Fibroblast of skin of scalp (primary cell): ENCODE measurements around the gene SH2D3C.

Experiments used
- DNase-seq: peaks from one replicate; pipeline ENCODE4 v3.0.0-alpha.2; 2013

SH2D3C gene

DNA sequence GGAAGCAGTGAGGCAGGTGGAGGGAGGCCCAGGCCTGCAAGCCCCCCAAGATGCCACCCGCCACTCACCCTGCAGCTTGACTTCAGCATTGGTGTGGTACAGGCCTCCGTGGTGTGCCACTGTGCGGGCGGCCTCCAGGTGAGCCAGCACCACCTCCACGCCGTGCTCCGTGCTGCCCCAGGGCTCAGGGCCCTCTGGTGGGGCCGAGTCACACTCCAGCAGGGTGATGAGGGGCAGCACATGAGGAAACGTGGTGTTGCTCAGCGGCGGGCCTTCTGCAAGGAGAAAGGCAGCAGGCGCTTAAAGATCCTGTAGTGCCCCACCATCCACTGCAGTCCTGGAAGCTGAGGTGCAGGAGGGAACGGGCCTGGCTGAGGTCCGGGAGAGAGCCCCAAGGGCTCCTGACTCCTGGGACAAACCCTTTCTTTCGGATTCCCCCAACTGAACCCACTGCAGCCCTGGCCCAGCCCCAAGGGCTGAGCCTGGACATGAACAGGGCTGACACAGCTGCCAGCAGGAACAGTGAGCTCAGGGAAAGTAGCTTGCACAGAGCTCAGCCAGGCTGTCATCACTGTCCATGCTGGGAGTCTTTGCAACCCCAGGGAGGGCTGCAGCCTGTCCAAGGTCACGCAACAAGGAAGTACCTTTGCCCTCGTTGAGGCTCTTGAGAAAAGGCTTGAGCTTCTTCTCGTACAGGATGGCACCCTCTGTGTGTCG is 38.7 kb downstream of the SH2D3C start:
- no peak for DNase-seq

DNA sequence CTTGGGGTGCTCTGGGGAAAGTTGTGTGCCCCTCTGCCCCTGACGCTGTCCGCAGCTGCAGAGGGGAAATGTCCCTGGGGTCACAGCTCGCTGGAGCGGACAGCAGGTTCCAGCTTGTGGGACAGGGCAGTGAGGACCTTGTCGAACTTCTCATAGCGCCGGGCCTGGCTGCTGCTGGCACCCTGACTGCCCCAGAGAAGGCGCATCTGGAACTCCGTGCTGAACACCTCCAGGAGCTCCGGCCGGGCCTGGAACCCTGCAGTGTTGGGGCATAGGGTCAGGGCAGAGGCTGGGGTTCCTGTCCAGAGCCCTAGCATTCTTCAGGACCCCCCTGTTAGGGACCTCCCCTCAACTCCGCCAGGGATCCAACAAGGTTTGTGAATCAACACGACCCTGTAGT is 39.8 kb downstream of the SH2D3C start:
- DNase-seq = no peak

DNA sequence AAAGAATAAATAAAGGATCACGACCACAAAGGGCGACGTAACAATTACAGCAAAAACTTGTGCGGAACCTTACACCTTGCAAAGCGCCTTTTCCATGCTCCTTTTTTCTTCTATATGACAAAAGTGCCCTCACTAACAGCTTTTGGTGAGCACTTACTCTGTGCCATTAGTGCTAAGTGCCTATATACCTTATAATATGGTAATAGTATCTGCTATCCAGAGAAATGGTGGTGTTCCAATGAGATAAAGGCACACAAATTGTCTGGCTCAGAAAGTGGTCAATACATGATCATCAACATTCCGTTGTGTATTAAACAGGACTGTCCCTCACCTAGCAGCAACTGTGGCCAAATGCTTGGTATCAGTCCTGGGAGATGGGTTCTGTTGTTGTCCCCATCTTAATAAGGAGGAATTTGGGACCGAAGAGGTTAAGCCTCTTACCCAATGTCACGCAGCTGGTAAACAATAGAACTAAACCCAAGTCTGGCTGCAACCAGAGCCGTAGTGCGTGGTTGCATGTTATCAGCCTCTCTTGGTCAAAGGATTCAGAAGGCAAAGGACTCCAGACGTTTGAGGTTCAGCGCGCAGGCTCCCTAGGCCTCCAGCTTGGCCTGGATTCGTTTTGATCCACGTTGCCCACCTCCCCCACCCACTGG is 42.8 kb downstream of the SH2D3C start:
- DNase-seq = no peak

DNA sequence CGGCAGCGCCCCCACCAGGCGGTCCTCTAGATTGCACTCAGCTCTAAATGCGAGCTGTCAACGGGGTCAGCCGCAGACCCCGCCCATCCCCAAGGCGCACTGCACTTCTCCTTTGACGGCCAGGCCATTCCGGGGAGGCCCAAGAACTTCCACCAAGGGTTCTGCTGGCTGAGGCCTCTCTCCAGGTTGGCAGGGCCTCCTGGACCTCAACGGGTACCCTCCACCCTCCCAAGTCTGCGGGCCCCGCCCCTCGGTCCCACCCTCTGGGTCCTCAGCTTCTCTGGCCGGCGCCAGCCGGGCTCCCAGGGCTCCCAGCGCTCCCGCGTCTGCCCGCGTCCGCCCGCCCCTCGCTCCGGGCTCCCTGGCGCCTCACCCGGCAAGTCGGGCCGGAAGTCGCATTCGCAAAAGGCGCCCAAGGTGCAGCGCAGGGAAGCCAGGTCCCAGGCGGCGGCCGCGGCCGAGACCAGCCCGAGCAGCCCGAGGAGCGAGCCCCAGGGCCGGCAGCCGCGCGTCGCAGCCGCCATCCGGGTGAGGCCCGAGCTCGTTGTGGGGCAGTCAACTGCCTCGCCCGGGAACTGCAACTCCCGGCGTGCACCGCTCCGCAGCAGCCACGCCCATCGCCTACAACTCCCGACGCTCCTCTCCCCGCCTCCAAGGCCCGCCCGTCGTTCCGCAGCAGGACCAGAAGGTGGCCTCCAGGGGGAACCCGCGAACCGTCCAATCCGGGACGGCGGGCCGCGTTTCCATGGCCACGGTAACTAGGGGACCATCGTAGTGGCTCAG is 43.5 kb downstream of the SH2D3C start, which contains the start of gene TOR2A:
TOR2A (minus strand) TSS at position 548 of the 783 bp plus-strand sequence; CDS start at position 524, 24 bp downstream.
- DNase-seq = peak; percentile 96

DNA sequence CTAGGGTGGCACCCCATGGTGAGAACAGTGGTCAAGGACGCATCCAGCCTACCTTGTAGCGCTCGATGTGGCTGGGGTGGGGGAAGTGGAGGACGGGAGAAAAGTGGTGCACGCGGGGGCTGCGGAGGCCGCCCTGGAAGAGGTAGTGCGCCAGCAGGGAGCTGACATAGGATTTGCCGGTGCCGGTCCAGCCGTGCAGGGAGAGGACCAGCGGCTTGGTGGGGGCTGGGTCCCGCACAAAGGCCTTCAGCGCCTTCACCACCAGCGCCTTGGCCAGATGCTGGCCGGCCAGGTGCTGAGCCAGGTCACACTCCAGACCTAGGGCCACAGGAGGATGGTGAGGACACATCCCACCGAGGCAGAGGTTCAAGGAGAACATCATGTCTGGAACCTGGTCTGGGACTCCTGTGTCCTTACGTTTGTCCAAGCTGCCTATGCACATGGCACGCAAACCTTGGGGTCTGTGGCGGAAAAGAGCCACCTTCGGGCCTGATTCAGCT is 44.2 kb downstream of the SH2D3C start:
- no peak for DNase-seq

DNA sequence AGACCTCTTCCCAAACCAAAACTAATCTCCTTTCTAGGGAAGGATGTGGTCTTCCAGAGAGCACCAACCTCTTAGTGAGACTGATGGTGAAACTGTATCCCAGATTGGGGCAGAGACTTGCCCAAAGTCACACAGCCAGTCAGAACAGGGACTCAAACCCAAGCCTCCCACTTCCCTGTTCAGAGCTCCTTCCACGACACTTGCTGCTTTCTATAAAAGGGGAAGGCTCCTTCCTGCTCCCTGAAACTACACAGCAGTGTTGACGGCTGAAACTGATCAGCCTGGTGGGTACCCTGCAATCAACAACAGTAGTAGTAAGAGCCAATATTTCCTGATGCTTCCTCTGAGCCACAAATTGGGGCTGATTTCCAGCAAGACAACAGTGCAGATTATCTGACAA is 44.9 kb downstream of the SH2D3C start:
- DNase-seq = no peak

DNA sequence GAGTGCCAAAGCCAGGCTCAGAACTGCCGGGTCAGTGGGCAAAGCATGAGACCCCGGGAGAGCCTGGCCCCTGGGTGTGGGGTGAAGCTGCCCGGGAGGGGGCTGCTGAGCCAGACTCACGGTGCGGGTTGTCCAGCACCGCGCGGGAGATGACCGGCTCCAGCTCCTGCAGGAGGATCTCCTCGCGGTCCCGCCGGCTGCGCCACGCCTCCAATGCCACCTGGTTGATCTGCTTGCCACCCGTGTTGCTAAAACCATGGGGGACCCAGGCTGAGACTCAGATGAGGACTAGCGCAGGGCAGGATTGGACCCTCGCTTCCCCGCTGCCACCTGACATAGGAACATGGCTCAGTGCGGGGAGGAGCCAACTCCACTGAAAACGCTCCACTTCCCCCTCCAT is 46.0 kb downstream of the SH2D3C start:
- no peak for DNase-seq

DNA sequence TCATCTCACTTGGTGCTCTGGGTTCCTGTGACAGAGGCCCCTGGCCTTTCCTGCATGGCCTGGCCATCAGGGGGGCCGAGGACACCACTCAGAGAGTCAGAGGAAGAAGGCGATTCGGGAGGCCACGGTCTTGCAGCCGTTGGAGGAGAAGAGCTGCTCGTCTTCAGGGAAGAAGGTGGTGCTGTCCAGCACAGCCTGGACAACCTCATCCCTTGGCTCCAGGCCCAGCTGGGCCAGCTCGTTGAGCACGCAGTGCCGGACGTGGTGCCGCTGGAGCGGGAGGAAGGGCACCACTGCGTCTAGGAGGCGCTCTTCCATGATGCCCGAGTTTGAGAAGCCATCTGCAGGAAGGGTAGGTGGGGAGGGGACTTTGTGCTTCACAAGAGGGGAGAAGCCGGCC is 46.5 kb downstream of the SH2D3C start:
- no peak for DNase-seq

DNA sequence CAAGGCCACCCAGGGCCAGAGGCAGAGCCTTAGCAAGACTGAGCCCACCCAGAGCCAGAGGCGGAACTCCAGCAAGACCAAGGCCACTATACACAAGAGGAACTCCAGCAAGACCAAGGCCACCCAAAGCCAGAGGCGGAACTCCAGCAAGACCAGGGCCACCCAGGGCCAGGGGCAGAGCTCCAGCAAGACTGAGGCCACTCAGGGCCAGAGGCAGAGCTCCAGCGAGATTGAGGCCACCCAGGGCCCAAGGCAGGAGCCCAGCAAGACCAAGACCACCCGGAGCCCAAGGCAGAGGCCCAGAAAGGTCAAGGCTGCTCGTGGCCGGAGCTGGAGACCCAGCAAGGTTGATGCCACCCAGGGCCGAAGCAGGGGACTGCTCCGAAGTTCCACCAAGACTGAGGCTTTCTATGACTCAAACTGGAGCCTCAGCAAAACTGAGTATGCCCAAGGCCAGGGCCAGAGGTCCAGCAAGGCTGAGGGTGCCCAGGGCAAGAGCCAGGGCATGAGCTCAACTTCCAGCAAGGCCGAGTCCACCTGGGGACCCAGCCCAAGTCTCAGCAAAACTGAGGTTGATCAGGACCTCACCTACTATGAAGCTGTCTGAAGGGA is 47.6 kb downstream of the SH2D3C start:
- no peak for DNase-seq

DNA sequence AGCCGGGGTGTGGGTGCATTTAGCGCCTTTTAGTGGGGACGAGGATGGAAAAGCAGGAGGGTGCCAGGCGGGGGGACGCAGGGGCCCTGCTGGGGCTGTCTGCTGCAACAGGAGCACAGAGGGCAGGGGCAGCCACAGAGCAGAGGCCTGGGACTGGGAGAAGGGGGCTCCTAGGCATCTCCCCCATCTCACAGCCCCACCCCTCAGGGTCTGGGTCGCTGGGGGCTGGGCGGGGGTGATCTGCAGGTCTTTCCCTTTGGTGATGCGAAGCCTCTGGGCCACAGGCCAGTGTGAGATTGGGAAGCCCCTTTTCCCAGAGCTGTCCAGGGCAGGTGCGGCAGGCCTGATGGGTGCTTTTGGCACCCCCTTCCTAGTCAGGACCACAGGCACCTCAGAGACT is 48.2 kb downstream of the SH2D3C start:
- DNase-seq = no peak

DNA sequence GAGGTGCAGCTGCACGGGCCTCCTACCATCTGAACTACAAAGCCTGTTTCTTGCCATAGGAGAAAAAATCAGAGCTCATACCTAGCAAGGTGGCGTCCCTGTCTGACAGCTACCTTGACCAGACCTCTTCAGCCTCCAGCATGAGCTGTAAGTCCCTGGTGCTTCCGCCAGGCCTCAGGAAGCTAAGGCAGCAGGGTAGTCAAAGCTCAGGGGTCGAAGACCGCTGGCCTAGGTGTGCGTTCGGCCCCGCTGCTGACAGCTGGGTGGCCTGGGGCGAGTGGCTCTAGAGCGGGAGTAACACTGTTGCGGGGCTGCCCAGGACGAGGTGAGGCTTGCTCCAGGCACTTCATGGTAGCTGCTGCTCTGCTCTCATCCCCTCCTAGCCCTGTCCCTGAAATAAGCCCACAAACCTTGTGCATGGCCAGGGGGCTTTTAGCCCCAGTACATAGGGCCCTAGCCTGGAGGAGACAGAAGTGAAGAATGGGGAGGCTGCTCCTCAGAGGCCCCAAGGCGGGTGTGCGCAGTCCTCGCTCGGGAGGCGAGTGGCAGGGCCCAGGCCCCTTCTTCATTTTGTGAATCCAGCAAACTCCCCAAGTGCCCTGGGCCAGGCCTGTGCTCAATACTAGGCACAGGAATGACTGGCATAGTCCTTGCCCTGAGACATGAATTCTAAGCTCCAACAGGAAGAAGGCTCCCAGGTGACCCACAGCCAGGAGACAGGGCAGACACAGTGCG is 48.8 kb downstream of the SH2D3C start:
- no peak for DNase-seq

DNA sequence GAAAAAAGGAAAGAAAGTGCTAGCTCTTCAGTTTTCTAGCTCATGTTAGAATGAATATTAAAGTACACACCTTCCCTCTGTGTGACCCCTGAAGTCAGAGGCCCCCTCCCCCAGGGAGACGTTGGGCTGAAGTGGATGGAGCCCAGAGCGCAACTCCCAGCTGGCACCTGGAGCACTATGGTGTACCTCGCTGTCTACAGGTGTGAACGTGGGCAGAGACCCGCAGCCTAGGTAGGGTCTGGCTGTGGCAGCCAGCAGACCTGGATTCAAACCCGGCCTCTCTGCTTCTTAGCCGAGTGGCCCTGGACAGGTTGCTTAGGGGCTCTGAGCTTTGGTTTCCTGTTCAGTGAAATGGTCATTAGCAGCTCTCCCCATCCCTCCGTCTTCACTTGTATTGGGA is 49.7 kb downstream of the SH2D3C start:
- no peak for DNase-seq

DNA sequence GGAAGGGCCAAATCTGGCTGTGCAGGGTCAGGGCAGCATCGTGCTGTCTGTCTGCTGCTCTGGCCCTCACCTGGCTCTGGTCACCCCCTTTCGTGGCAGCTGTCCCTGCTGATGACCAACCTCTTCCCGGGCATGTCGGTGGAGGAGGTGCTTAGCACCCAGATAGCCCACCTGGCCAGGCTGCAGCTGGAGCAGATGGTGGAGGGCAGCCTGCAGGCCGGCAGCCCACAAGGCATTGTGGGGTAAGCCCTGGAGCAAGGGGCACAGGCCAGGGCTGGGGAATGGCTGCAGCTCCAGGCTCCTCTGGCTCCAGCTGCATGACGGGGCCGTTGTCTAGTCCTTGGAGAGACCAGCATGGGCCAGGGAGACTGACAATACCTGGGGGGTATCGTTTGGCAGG is 51.6 kb downstream of the SH2D3C start:
- no peak for DNase-seq

DNA sequence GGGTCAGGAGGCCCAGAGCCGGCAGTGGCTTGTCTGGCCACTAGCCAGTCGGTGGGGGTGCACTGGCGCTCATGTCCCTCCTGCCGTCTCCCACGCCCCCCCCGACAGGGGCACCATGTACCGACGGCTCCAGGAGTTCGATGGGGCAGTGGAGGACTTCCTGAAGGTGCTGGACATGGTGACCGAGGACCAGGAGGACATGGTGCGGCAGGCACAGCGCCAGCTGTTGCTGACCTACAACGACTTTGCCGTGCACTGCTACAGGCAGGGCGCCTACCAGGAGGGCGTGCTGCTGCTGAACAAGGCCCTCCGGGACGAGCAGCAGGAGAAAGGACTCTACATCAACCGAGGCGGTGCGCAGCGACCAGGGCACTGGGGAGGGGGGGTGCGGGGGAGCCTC is 54.5 kb downstream of the SH2D3C start:
- DNase-seq = no peak

DNA sequence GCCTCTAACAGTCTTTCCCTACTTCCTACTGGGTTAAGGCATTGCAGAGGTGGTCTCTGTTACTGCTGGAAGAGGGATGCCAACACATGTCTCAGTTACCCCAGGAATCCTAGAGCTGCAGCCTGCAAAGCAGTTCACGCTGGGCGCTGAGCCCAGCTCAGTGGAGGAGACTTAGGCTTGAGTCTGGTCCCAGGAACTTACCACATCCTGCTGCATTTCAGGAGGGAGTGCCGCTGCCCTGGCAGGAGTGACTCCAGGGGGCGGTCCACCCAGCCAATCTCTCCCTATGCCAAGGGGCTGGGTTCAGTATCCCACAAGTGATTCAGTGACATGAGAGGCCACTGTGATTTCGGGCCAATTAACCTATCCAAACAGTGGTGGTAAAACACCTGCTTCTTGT is 55.0 kb downstream of the SH2D3C start:
- peak; percentile 66 for DNase-seq

DNA sequence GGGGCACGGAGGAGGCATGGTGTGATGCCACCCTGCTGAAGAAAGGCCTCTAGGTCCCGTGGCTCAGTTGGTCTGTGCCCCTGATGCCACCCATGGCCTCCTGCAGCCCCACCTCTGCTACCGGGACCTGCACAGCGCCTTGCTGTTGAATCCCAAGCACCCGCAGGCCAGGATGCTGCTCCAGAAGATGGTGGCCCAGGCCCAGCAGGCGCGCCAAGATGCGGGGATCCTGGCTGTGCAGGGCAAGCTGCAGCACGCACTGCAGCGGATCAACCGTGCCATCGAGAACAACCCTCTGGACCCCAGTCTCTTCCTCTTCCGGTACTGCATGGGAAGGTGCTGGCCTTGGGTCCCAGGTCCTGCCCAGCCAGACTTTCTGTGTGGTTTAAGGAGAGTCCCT is 55.5 kb downstream of the SH2D3C start:
- no peak for DNase-seq

DNA sequence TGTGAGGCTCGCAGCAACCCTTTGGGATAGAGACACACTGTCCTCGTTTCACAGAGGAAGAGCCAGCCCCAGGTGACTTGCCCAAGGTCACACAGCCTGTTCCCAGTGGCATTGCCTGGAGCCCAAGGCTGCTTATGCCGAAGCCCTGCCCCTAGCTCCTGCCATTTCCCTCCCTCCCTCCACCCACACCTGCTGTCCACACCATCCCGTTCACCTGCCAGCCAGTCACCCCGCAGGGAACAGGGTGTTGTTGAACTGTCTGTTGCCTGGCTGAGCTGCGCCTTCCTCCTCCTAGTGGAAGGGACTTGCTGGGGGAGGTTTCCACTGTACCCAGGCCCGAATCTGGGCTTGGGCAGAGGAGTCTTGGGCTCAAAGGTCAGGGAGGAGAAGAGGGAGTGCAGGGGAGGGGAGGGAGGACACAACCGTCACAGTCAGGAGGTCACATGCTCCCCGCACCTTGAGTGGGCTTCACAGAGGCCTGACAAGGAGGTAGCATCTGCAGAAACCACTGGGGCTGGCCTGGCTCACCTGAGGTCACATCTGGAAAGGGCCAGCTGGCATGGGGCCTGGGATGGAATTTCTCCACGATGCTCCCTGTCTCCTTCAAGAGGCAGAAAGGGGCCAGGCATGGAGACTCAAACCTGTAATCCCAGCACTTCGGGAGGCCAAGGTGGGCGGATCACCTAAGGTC is 56.3 kb downstream of the SH2D3C start:
- DNase-seq = no peak

DNA sequence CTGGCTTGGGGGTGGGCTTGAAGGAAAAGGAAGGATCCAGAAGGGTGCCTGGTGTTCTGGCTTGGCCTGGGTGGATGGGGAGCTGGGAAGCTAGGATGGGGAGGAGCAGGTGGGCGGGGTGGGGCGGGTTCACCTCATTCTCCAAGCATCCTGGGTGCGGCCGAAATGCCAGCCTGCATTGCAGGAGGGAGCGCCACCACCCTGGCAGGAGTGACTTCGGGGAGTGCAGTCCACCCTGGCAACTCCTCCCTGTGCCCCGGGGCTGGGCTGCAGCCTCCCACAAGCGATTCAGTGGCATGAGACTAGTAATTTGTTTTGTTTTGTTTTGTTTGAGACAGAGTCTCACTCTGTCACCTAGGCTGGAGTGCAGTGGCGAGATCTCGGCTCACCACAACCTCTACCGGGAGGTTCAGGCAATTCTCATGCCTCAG is 57.1 kb downstream of the SH2D3C start:
- DNase-seq = no peak

DNA sequence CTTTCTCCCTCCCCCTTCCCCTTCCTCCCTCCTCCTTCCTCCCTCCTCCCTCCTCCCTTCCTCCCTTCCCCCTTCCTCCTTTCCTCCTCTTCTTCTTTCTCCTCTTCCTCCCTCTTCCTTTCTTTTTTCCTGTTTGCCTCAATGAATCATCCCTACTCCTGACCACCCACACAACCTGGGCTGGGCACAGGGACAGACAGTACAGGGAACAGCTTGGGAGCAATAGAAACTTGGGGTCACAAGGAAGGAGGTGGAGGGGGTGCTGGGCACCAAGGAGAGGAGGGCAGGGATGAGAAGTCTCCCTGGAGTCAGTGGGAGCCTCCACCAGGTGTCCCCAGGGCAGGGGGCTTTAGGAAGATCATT is 57.6 kb downstream of the SH2D3C start:
- DNase-seq = no peak

DNA sequence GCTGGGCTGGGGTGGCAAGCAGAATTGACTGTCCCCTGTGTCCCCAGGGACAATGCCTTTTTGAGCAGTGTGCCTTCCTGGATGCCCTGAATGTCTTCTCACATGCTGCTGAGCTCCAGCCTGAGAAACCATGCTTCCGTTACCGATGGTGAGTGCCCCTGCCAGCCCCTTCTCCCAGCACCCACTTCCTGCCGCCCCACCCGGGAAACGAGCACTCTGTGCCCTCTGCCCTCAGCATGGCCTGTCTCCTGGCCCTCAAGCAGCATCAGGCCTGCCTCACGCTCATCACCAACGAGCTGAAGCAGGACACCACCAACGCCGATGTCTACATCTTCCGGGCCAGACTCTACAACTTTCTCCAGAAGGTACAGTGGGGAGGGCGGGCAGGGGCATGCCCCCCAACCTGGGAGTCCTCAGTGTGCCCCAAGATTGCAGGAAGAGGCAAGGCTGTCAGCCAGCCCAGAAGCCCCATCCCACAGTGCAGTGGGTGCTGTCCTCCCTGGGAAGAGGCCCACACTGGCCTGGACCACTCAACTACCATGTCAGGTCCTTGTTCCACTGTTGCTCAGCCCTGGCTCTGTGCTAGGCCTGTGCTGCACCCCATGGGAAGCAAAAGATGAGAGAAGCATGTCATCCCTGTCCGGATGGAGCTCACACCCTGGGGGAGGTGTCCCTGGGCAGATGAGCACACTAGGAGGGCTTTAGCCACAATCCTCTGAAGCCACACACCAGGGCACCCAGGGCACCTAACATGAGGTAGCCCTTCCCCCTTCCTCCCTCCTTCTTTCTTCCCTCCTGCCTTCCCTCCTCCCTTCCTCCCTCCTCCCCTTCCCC is 58.2 kb downstream of the SH2D3C start:
- no peak for DNase-seq

DNA sequence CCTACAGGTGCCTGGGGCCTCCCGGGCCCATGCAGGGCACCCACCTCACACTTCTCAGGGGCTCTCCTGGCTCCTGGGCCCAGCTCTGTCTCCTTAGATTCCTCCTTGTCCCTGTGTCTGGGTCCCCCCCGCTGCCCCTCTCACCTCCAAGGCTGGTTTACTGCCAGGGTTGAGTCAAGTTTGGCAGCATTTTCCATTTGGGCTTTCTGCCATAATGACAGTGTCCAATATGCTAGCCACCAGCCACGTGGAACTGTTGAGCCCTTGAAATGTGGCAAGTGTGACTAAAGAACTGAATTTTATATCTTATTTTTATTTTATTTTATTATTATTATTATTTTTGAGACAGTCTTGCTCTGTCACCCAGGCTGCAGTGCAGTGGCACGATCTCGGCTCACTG is 60.7 kb downstream of the SH2D3C start:
- no peak for DNase-seq
